IPS-NIHi7 (cell line): Measurements from ENCODE around the gene APCDD1L.
"Not testable (repeated sequence)": the region's sequence is repeated elsewhere in the genome, so short reads cannot be mapped to it uniquely, and the experiment has no call there.

Experiments
- DNase-seq: peaks from one replicate; pipeline ENCODE4 v3.0.0; 2012; ENCODE audit warnings: mixed read lengths; ENCODE audit errors: extremely low spot score

The APCDD1L gene

GRCh38 chr20:58514321-58515232 lies 622 bp downstream of the APCDD1L start:
- DNase-seq: peak; percentile 48

- no peak for DNase-seq
These were observed 1.5 kb downstream of the APCDD1L start for GRCh38 chr20:58513580-58514285.

GRCh38 chr20:58512808-58513552 lies 2.2 kb downstream of the APCDD1L start:
- DNase-seq: no peak

- DNase-seq: no peak
These were observed 3.3 kb downstream of the APCDD1L start for GRCh38 chr20:58511861-58512260.

GRCh38 chr20:58511364-58511763 lies 3.8 kb downstream of the APCDD1L start:
- no peak for DNase-seq

- no peak for DNase-seq
These were observed 4.3 kb downstream of the APCDD1L start for GRCh38 chr20:58510921-58511320.

- DNase-seq: no peak
These were observed 6.3 kb downstream of the APCDD1L start for GRCh38 chr20:58508762-58509395.

GRCh38 chr20:58506999-58507398 lies 8.2 kb downstream of the APCDD1L start:
- not testable (repeated sequence) for DNase-seq

GRCh38 chr20:58504566-58504965 lies 10.6 kb downstream of the APCDD1L start:
- no peak for DNase-seq

GRCh38 chr20:58503668-58504067 lies 11.5 kb downstream of the APCDD1L start:
- DNase-seq: no peak

GRCh38 chr20:58500256-58500655 lies 14.9 kb downstream of the APCDD1L start:
- no peak for DNase-seq

GRCh38 chr20:58498470-58499068 lies 16.6 kb downstream of the APCDD1L start:
- DNase-seq: no peak

GRCh38 chr20:58497724-58498469 lies 17.3 kb downstream of the APCDD1L start:
- no peak for DNase-seq

- DNase-seq: no peak
These were observed 18.0 kb downstream of the APCDD1L start for GRCh38 chr20:58497076-58497641.

- no peak for DNase-seq
These were observed 18.8 kb downstream of the APCDD1L start for GRCh38 chr20:58496429-58496769.

- no peak for DNase-seq
These were observed 19.4 kb downstream of the APCDD1L start for GRCh38 chr20:58495623-58496428.

- DNase-seq: no peak
These were observed 20.1 kb downstream of the APCDD1L start for GRCh38 chr20:58494923-58495622.

- no peak for DNase-seq
These were observed 22.2 kb downstream of the APCDD1L start for GRCh38 chr20:58492795-58493524.
